GM18499 (cell line): ENCODE measurements around the gene MAP7D2.

Source experiments
- ATAC-seq: cut with Tn5 transposase; IDR thresholded peaks from one replicate; pipeline ENCODE4 v1.9.1; 2021; ENCODE audit warnings: moderate number of reproducible peaks; ENCODE audit not compliant: insufficient read depth, unreplicated experiment

MAP7D2 gene

DNA sequence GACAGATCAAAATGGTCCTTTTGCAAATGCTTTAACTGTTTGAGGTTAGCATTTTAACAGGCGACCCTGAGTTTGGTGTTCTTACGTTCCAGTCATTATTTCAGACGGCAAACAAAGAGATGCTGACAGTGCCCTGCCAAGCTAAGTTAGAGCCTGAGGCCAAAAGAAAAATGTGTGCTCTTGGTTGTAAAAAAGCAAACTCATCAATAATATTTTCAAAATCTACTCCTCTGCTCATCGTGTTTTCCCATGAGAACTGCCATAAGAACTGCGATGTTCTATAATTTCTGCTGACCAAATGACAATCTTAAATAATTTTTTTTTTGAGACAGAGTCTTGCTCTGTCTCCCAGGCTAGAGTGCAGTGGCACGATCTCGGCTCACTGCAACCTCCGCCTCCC lies 63.2 kb downstream of the MAP7D2 start:
- ATAC-seq = no peak

- ATAC-seq = no peak
These were observed 69.8 kb downstream of the MAP7D2 start for GRCh38 chrX:20046864-20047263.

GRCh38 chrX:20046223-20046622 lies 70.5 kb downstream of the MAP7D2 start:
- no peak for ATAC-seq

GRCh38 chrX:20042221-20042620 lies 74.5 kb downstream of the MAP7D2 start:
- no peak for ATAC-seq

DNA sequence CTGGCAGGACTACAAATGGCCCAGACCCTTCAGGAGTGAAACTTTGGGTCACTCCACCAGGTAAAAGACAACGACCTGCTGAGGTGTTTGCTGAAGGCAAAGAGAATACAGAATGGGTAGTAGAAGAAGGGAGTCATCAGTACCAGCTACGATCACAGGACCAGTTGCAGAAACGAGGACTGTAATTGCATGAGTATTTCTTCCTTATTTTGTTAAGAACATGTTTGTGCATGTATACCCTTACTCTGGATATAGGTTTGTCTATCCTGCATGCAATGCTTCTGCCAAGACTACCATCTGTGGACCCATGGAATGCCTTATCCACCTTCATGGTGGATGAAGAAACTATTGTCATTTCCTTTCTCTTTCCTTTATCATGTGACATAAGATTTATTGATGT lies 77.7 kb downstream of the MAP7D2 start:
- no peak for ATAC-seq

- ATAC-seq = no peak
These were observed 79.5 kb downstream of the MAP7D2 start for GRCh38 chrX:20037186-20037585.

DNA sequence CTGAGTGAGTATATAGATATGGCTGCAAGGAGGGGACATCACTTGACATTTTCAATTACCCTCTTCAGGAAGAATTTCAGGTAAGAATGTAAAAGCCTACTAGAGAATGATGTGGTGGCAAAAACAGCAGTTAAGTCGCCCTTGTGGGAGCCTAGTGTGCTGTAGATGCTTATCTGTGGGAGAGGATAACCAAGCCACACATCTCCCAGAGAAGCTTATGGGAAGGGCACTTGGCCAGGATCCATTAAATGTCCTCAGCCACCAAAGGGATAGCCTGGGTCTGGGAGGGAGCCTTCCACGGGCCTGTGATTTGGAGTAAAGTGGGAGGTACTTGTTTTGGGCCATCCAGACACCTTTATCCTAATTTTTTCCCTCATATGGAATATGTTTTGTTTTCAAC lies 84.5 kb downstream of the MAP7D2 start:
- no peak for ATAC-seq

DNA sequence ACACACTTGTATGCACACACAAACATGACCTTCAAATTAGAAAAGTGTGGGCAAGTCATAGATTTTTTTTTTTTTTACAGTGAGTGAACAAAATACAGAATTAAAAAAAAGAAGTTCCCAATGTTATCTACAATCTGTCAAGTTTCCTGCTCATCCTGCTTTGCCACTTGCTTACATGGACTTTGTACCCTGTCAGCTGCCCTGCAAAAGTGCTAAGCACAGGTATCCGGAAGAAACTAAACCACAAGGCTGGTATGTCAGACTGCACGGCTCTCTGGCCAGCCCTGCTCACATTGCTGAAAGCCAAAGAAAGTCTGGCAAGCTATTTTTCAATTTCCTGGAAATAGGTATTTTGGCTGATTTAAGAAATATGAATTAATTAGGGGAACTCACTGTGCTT lies 87.0 kb downstream of the MAP7D2 start:
- no peak for ATAC-seq

GRCh38 chrX:20028588-20028987 lies 88.1 kb downstream of the MAP7D2 start:
- no peak for ATAC-seq

DNA sequence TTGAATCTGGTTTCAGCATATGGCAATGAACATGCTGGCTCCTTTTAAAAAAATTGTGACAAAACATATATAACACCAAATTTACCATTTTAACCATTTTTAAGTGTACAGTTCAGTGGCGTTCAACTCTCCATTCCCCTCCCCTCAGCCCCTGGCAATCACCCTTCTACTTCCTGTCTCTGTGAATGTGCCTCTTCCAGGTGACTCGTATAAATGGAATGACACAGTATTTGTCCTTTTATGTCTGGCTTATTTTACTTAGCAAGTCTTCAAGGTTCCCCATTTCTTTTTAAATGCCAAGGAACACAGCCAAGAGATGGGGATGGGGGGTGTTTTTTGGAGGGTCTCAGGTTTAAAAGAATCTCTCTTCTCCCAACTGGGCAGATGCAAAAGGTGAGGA lies 90.4 kb downstream of the MAP7D2 start:
- no peak for ATAC-seq

- no peak for ATAC-seq
These were observed 96.9 kb downstream of the MAP7D2 start for GRCh38 chrX:20019672-20020365.

GRCh38 chrX:20016616-20016945 lies 100.1 kb downstream of the MAP7D2 start:
- no peak for ATAC-seq

- ATAC-seq = no peak
These were observed 100.6 kb downstream of the MAP7D2 start for GRCh38 chrX:20015945-20016615.

DNA sequence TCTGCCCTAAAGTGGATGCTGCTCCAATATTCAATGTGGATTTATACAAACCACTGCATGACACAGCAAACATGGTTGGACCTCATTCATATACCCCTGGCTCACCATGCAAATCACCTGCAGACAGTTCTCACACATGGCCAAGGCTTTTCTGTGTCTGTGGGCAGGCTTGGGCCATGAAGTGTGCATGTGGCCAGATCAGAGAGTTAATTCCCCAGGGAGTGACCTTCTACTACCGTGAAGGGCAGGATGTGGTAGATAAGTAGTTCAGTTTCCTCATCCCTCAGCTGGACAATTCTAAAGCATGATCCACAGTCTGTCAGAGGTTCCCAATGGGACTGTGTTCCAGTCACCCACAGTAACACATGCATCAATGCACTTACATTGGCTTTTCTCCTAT lies 101.3 kb downstream of the MAP7D2 start:
- no peak for ATAC-seq

DNA sequence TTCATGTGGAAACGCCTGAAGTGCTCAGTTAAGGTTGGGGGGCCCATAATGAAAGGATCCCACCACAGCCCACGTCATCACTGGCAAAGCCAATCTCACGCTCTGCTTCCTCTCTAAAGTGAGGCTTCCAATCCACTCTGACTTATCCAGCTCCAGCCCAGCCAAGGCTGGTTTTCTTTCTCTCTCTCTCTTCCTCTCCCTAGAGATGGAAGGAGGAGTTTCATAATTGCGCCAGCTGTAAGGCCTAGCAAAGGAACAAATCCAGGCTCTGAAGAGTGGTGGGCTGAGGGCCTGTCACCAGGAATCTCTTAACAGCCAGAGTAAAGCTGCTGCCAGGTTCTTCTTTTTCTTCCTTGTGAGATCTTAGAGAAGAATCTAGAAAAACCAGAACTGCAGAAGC lies 105.1 kb downstream of the MAP7D2 start:
- ATAC-seq = no peak

DNA sequence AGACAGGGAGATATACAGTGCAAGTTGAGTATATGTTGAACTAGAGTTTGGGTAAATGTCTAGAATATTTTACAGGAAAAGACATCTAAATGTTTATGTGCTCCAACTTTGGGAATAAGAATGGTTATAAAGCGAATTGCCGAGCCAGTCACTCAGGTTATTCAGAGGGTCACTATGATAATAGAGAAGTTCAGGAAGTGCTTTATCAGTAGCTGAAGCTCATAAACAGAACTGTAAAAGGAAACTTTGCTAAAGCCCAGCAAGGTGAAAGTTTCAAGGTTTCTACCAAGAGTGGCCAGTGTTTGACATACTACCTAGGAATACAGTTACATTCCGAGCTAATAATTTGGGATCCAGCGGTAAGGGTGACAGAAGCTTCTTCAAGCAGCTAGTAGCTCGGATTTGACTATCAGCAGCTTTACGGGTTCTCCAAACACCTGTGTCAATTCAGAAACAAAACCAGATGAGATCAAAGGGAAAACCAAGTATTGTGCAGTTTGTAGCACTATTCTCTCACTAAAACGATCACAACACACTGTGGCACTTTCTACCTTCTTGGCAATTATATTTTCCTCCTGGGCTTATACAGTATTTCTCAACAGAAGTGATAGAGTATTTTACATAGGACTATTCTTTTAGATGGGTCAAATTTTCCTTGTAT lies 108.6 kb downstream of the MAP7D2 start:
- no peak for ATAC-seq

DNA sequence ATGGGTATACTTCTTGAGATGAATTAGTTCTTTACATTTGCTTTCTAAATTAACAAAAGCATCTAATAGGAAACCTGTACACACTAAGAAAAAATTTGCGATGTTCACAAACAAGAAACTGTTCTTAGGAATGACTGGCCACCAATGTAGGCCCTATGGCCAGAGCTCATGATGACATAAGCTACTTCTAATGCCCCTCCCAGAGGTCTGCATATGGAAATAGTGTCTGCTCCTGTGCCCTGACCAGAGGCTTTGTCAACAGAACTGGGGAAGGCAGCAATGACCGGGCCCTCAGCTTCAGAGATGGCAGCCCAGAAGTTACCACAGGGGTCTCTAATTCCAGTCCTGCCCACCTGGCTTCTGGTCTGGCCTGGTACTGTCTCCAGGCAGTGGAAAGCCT lies 110.8 kb downstream of the MAP7D2 start:
- ATAC-seq = no peak

GRCh38 chrX:20001588-20001987 lies 115.1 kb downstream of the MAP7D2 start:
- no peak for ATAC-seq

GRCh38 chrX:19991350-19991718 lies 125.4 kb downstream of the MAP7D2 start:
- no peak for ATAC-seq

GRCh38 chrX:19990556-19991349 lies 126.0 kb downstream of the MAP7D2 start, which contains the start of gene BCLAF3:
Gene BCLAF3, minus strand, starts transcription at chrX:19991061. Its CDS starts 20,797 bp downstream, at chrX:19970264.
- ATAC-seq = peak; percentile 87

DNA sequence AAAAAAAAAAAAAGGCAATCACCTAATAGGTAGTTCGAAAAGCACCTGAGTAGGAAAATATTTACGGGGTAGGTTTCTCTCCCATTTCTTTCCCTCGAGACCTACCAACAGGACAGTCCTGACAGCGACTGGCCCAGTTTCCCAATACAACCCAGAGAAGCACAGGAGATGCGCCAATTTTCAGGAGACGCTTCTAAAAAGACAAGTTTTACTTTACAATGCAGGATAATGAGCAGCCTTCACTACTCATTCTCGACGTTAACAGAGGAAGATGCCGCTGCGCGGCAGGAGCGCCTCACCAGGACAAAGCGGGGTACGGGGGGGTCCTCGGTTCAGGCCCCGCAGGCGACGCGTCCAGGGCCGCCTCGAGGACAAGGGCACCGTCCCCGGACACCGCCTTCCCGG lies 126.6 kb downstream of the MAP7D2 start:
- ATAC-seq = no peak
